ENCODE results near the gene MYPN. TPM values are rescaled to one million over a fixed set of nuclear protein-coding genes. Genes with fewer than 3 reads are reported as not detected.
"Not testable (repeated sequence)": the region's sequence is repeated elsewhere in the genome, so short reads cannot be mapped to it uniquely, and the experiment has no call there.

MYPN gene
- total RNA-seq, 1 donor: 1.7 TPM

DNA sequence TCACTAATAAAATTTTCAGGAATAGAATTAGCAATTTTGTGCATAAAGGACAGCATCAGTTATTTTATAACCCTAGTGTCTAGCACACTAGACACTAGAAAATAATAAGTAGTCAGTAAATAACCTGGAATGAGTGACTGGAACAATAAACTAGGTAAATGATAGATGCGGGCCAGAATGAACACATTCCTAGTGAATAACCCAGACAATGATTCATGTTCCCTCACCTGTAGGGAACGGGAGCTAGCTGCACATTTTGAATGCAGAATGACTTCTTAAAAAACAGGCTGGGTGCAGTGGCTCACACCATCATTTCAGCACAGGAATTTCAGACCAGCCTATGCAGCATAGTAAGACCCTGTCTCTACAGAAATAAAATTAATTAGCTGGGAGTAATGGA lies 125.8 kb downstream of the MYPN start:
- no peak overlapping the region for H3K4me3 ChIP-seq (ENCODE audit: low read depth, low read length)
- no peak for DNase-seq (ENCODE audit: low read depth)
- TF ChIP-seq, protein P1, sequence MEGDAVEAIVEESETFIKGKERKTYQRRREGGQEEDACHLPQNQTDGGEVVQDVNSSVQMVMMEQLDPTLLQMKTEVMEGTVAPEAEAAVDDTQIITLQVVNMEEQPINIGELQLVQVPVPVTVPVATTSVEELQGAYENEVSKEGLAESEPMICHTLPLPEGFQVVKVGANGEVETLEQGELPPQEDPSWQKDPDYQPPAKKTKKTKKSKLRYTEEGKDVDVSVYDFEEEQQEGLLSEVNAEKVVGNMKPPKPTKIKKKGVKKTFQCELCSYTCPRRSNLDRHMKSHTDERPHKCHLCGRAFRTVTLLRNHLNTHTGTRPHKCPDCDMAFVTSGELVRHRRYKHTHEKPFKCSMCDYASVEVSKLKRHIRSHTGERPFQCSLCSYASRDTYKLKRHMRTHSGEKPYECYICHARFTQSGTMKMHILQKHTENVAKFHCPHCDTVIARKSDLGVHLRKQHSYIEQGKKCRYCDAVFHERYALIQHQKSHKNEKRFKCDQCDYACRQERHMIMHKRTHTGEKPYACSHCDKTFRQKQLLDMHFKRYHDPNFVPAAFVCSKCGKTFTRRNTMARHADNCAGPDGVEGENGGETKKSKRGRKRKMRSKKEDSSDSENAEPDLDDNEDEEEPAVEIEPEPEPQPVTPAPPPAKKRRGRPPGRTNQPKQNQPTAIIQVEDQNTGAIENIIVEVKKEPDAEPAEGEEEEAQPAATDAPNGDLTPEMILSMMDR (IDR thresholded peaks at IDR 0.05; ENCODE audit: insufficient read depth, low read length): no peak

DNA sequence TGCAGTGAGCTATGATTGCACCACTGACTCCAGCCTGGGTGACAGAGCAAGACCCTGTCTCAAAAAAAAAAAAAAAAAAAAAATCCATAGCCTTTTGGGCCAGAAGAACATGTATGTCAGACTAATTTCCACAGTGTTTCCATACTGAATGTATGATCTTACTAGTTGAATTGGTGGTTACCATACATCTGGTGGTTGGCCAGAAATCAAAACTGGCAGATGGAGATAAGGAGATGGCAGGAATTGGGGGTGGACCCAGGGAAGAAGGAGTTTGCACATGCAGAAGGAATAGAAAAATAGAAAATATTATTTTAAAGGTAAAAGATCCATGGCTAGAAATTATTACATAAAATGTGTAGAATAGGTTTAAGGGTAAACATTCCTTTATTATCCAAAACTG lies 126.3 kb downstream of the MYPN start:
- H3K4me3 ChIP-seq (ENCODE audit: low read depth, low read length): no peak overlapping the region
- no peak for DNase-seq (ENCODE audit: low read depth)
- TF ChIP-seq, protein P1 (IDR thresholded peaks at IDR 0.05; ENCODE audit: insufficient read depth, low read length): no peak

DNA sequence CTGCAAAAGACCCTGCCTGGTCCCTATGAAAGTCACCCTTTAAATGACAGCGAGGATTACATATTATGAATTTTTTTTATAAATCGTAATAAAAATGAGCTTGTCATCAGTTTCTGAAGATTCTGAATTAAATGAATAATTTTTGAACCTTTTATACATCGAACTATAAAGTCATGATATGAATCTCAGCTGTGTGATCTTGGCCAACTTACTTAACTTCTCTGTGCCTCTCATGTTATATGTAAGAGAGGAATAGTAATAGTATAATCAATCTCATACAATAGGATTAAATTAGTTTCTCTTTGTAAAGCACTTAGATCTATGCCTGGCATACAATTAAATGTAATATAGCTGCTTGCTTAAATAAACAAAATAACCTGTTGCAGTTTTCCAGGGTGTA lies 127.9 kb downstream of the MYPN start:
- no peak overlapping the region for H3K4me3 ChIP-seq (ENCODE audit: low read depth, low read length)
- DNase-seq (ENCODE audit: low read depth): no peak
- TF ChIP-seq, protein P1 (IDR thresholded peaks at IDR 0.05; ENCODE audit: insufficient read depth, low read length): no peak

DNA sequence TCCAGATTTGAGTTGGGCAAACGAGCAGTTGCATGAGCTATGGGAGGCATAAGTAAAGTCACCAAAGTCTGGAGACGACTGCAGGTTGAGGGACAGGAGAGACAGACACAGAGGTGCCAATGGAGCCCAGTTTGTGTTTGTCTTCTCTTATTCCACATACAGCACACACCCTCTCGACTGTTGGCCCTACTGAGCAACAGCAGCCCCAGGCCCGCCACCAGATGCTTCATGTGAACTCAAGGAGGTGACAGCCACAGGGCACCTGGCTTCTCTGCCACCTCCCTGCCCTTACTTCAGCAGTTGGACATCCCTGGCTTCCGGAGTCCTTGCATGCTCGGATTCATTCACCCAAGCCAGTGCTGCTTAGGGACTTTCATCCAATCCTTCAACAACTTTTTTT lies 129.1 kb downstream of the MYPN start:
- H3K4me3 ChIP-seq (ENCODE audit: low read depth, low read length): no peak overlapping the region
- TF ChIP-seq, protein P1 (IDR thresholded peaks at IDR 0.05; ENCODE audit: insufficient read depth, low read length): no peak

DNA sequence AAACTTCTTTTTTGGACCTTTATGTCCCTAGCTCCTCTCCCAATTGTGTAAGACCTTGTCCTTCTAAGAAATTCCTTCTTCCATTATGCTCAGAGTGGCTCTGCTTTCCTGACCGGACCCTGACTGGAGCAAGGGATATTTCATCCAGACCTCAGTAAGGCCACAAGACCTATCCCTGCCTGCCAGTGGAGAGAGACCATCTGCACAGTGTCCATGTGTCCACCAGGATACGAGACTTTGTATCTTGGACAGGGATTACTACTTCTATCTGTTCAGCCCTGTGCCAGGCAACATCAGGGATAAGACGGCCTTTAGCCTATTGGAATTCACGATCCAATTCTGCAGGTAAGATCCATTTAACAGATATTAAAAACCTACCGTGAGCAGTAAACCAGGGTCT lies 129.8 kb downstream of the MYPN start:
- TF ChIP-seq, protein P1 (IDR thresholded peaks at IDR 0.05; ENCODE audit: insufficient read depth, low read length): no peak
- no peak overlapping the region for H3K4me3 ChIP-seq (ENCODE audit: low read depth, low read length)
- no peak for DNase-seq (ENCODE audit: low read depth)

More for the DNA sequence above, 129.1 kb downstream of the MYPN start:
- no peak for DNase-seq (ENCODE audit: low read depth)

DNA sequence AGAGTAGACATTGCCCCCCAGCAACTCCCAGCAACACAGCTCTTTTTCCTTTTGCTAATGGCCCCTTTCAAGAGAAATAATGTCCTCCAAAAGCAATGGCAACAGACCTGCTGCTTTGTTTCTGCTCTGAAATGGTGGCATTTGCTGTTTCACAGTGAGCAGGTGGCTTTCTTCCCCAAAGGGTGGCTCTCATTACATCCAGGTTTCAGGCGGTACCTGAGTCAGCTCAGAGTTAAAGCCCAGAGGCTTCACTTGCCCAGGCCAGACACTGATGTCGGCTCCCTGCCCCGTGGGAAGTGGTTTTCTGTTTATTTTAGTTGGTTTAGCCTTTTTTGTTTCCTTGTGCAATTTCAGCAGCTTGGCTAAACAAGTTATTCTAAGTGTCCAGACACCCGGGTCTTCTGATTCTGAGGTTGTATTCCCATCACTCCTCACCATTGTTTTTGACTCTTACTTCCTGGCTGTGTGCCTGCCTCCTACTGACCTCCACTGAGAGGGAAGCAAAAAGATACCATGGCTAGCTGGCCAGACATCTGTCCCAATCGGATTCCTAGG lies 130.4 kb downstream of the MYPN start:
- no peak for DNase-seq (ENCODE audit: low read depth)
- TF ChIP-seq, protein P1 (IDR thresholded peaks at IDR 0.05; ENCODE audit: insufficient read depth, low read length): no peak

DNA sequence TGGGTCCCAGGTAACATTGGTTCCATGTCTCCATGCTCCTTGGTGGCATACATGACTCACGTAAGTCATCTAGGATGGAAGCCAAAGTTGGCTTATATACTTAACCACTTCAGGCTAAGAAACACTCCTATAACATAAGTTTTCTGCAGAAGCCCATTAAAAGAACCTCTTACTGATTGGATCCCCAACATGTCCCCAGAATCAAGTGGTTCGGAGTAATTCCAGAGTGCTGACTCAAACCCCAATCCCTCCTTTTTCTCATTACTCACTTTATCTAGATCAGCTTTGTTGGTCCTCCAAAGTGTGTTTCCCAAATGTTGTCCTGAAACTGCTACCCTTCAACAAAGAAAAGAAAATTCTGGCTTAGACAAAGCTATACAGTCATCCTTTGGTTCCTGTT lies 132.8 kb downstream of the MYPN start:
- no peak for DNase-seq (ENCODE audit: low read depth)
- TF ChIP-seq, protein P1 (IDR thresholded peaks at IDR 0.05; ENCODE audit: insufficient read depth, low read length): no peak
- no peak overlapping the region for H3K4me3 ChIP-seq (ENCODE audit: low read depth, low read length)

More for the DNA sequence above, 130.4 kb downstream of the MYPN start:
- H3K4me3 ChIP-seq (ENCODE audit: low read depth, low read length): no peak overlapping the region

DNA sequence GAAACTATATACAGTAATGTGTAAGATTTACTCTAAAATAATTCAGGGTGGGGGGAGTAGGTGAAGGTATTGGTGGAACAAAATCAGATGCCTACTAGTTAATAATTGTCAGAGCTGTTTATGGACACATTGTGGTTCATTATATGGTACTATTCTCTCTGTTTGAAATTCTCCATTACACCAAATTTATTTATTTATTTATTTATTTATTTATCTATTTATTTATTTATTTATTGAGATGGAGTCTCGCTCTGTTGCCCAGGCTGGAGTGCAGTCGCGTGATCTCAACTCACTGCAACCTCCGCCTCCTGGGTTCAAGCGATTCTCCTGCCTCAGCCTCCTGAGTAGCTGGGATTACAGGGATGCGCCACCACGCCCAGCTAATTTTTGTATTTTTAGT lies 137.1 kb downstream of the MYPN start:
- not testable (repeated sequence) for H3K4me3 ChIP-seq (ENCODE audit: low read depth, low read length); DNase-seq (ENCODE audit: low read depth)

Data from fibroblast of the aortic adventitia (primary cell).